Spleen (tissue), 7 donors: Measurements from ENCODE around the gene SPHK2.

Experiments
- POLR2A ChIP-seq, 3 donors: fragments of 450-650 bp; IDR thresholded peaks; one replicate each; pipeline ENCODE4 v1.5.1; 2017; ENCODE audit warnings: antibody characterized with exemption in 3 of 3, mild to moderate bottlenecking in 1 of 3
- POLR2AphosphoS5 ChIP-seq, 3 donors: sonication (generic); formaldehyde crosslinking; IDR thresholded peaks; one replicate each; pipeline ENCODE4 v1.5.1; 2017; ENCODE audit warnings: antibody characterized with exemption in 3 of 3
- TF ChIP-seq, protein P1 (sequence below), 11 experiments: fragments of 200-600 bp in 7 of 11; fragments of 450-650 bp in 4 of 11; sonication (generic) in 4 of 11; IDR thresholded peaks in 8 of 11; conservative IDR thresholded peaks in 3 of 11; 1 replicate in 7 of 11; 2 replicates in 4 of 11; pipeline versions ENCODE4 v1.4.0 to v1.8.0; 2016 to 2021; ENCODE audit warnings: antibody characterized with exemption in 11 of 11, inconsistent platforms in 4 of 11, mild to moderate bottlenecking in 1 of 11
- donor health status: DM: no; HTN: no; CAD: no; lungs with moderate emphysema.
- donor health status: DM: no; HTN: no; CAD: no.
- donor health status: DM: no; HTN: no; CAD: no.

GRCh38 chr19:48627201-48627864 is 8.0 kb downstream of the SPHK2 start:
- TF ChIP-seq POLR2AphosphoS5 (IDR thresholded peaks at IDR 0.05) (no peak), POLR2A (IDR thresholded peaks at IDR 0.05) (no peak)
- TF ChIP-seq, protein P1, sequence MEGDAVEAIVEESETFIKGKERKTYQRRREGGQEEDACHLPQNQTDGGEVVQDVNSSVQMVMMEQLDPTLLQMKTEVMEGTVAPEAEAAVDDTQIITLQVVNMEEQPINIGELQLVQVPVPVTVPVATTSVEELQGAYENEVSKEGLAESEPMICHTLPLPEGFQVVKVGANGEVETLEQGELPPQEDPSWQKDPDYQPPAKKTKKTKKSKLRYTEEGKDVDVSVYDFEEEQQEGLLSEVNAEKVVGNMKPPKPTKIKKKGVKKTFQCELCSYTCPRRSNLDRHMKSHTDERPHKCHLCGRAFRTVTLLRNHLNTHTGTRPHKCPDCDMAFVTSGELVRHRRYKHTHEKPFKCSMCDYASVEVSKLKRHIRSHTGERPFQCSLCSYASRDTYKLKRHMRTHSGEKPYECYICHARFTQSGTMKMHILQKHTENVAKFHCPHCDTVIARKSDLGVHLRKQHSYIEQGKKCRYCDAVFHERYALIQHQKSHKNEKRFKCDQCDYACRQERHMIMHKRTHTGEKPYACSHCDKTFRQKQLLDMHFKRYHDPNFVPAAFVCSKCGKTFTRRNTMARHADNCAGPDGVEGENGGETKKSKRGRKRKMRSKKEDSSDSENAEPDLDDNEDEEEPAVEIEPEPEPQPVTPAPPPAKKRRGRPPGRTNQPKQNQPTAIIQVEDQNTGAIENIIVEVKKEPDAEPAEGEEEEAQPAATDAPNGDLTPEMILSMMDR (IDR thresholded peaks at IDR 0.05 in 8 of 11, conservative IDR thresholded peaks at IDR 0.05 in 3 of 11), result no peak
